H9 (cell line): Measurements from ENCODE around the gene CNIH1. TPM values are rescaled to one million over a fixed set of nuclear protein-coding genes. Genes with fewer than 3 reads are reported as not detected.

Experiments used
- DNase-seq: peaks from one replicate; pipeline ENCODE4 v3.0.0-alpha.2; 2017
- H2AFZ ChIP-seq: one replicate; pipeline ENCODE4 v1.6.1; 2013; ENCODE audit warnings: mild to moderate bottlenecking, low read length, control low read depth, moderate library complexity
- H2AK5ac ChIP-seq: 2 replicates; pipeline ENCODE4 v1.6.1; 2013; ENCODE audit warnings: low read length, control low read depth, mixed read lengths; ENCODE audit not compliant: insufficient read length
- H2BK120ac ChIP-seq: one replicate; pipeline ENCODE4 v1.6.1; 2013; ENCODE audit warnings: low read depth, mild to moderate bottlenecking, low read length, control low read depth, inconsistent platforms; ENCODE audit not compliant: poor library complexity, severe bottlenecking
- H2BK12ac ChIP-seq: 2 replicates; pipeline ENCODE4 v1.6.1; 2013; ENCODE audit warnings: low read length, control low read depth, mixed read lengths, low read depth; ENCODE audit not compliant: insufficient read length
- H2BK15ac ChIP-seq: 2 replicates; pipeline ENCODE4 v1.6.1; 2013; ENCODE audit warnings: low read depth, low read length, control low read depth
- H2BK20ac ChIP-seq: one replicate; pipeline ENCODE4 v1.6.1; 2013; ENCODE audit warnings: low read depth, mild to moderate bottlenecking, low read length, control low read depth, inconsistent platforms; ENCODE audit not compliant: poor library complexity, severe bottlenecking
- H2BK5ac ChIP-seq: 2 replicates; pipeline ENCODE4 v1.6.1; 2013; ENCODE audit warnings: low read length, control low read depth, mixed read lengths; ENCODE audit not compliant: insufficient read length
- H3K14ac ChIP-seq: 2 replicates; pipeline ENCODE4 v1.6.1; 2013; ENCODE audit warnings: low read length, control low read depth; ENCODE audit not compliant: insufficient read depth
- H3K18ac ChIP-seq: 2 replicates; pipeline ENCODE4 v1.6.1; 2013; ENCODE audit warnings: low read depth, mild to moderate bottlenecking, mixed read lengths, low read length, control low read depth; ENCODE audit not compliant: insufficient read length
- H3K23ac ChIP-seq: 2 replicates; pipeline ENCODE4 v1.6.1; 2013; ENCODE audit warnings: low read length, control low read depth, mixed read lengths, low read depth; ENCODE audit not compliant: insufficient read length
- H3K23me2 ChIP-seq: 2 replicates; pipeline ENCODE4 v1.6.1; 2013; ENCODE audit warnings: low read depth, mild to moderate bottlenecking, mixed read lengths, low read length, control low read depth; ENCODE audit not compliant: insufficient read length, poor library complexity, severe bottlenecking
- H3K27ac ChIP-seq: 2 replicates; pipeline ENCODE4 v1.5.1; 2013; ENCODE audit warnings: low read length, control low read depth, mixed read lengths, low read depth; ENCODE audit not compliant: insufficient read length
- H3K27me3 ChIP-seq: 2 replicates; pipeline ENCODE4 v1.6.1; 2013; ENCODE audit warnings: low read length, control low read depth, inconsistent platforms; ENCODE audit not compliant: insufficient read depth
- H3K4ac ChIP-seq: 2 replicates; pipeline ENCODE4 v1.6.1; 2013; ENCODE audit warnings: low read depth, mild to moderate bottlenecking, control low read depth, inconsistent platforms, low read length, moderate library complexity
- H3K4me1 ChIP-seq: 2 replicates; pipeline ENCODE4 v1.6.1; 2013; ENCODE audit warnings: low read length, control low read depth, inconsistent platforms; ENCODE audit not compliant: insufficient read depth
- H3K4me2 ChIP-seq: 2 replicates; pipeline ENCODE4 v1.6.1; 2013; ENCODE audit warnings: low read length, control low read depth, mixed read lengths; ENCODE audit not compliant: insufficient read length, insufficient read depth
- H3K56ac ChIP-seq: 2 replicates; pipeline ENCODE4 v1.6.1; 2013; ENCODE audit warnings: low read depth, mild to moderate bottlenecking, mixed read lengths, low read length, control low read depth; ENCODE audit not compliant: insufficient read length
- H3K79me1 ChIP-seq: 2 replicates; pipeline ENCODE4 v1.6.1; 2013; ENCODE audit warnings: low read depth, mild to moderate bottlenecking, moderate library complexity, low read length, control low read depth, inconsistent platforms; ENCODE audit not compliant: insufficient read depth, poor library complexity, severe bottlenecking
- H3K79me2 ChIP-seq: 2 replicates; pipeline ENCODE4 v1.6.1; 2013; ENCODE audit warnings: low read length, control low read depth, inconsistent platforms; ENCODE audit not compliant: insufficient read depth
- H3K9ac ChIP-seq: 2 replicates; pipeline ENCODE4 v1.6.1; 2013; ENCODE audit warnings: low read length, control low read depth, mixed read lengths; ENCODE audit not compliant: insufficient read length; ENCODE audit errors: extremely low read depth
- H3K9me3 ChIP-seq: one replicate; pipeline ENCODE4 v1.6.1; 2013; ENCODE audit warnings: low read depth, low read length, inconsistent platforms; ENCODE audit not compliant: control insufficient read depth
- H3T11ph ChIP-seq: one replicate; pipeline ENCODE4 v1.6.1; 2013; ENCODE audit warnings: mild to moderate bottlenecking, low read length, control low read depth, inconsistent platforms
- H4K20me1 ChIP-seq: one replicate; pipeline ENCODE4 v1.6.1; 2013; ENCODE audit not compliant: control insufficient read depth, insufficient read length, insufficient read depth
- H4K5ac ChIP-seq: 2 replicates; pipeline ENCODE4 v1.6.1; 2013; ENCODE audit warnings: low read depth, mild to moderate bottlenecking, mixed read lengths, low read length, control low read depth; ENCODE audit not compliant: insufficient read length
- H4K8ac ChIP-seq: replicated peaks from 2 replicates; pipeline ENCODE4 v1.6.1; 2013; ENCODE audit warnings: low read length, control low read depth, mixed read lengths, low read depth; ENCODE audit not compliant: insufficient read length
- H4K91ac ChIP-seq: 2 replicates; pipeline ENCODE4 v1.6.1; 2013; ENCODE audit warnings: low read depth, mild to moderate bottlenecking, moderate library complexity, mixed read lengths, low read length, control low read depth; ENCODE audit not compliant: insufficient read length
- H3K27ac Mint-ChIP-seq, 3 experiments: 2 replicates in 2 of 3; 3 replicates in 1 of 3; pipeline ENCODE4 v1.8.0; 2020 to 2021; ENCODE audit warnings: mixed read lengths in 3 of 3, mild to moderate bottlenecking in 1 of 3, moderate library complexity in 1 of 3
- H3K27me3 Mint-ChIP-seq: 2 replicates; pipeline ENCODE4 v1.8.0; 2021; ENCODE audit warnings: low read depth, mild to moderate bottlenecking, moderate library complexity, mixed read lengths
- H3K36me3 Mint-ChIP-seq, 3 experiments: 2 replicates in 2 of 3; 3 replicates in 1 of 3; pipeline ENCODE4 v1.8.0; 2020 to 2021; ENCODE audit warnings: low read depth in 3 of 3, mixed read lengths in 3 of 3; ENCODE audit not compliant: insufficient read depth in 1 of 3
- H3K4me1 Mint-ChIP-seq, 2 experiments: 2 replicates each; pipeline ENCODE4 v1.8.0; 2020; ENCODE audit warnings: mixed read lengths in 2 of 2
- H3K4me3 Mint-ChIP-seq, 2 experiments: 2 replicates in 1 of 2; 3 replicates in 1 of 2; pipeline ENCODE4 v1.8.0; 2020 to 2021; ENCODE audit warnings: mild to moderate bottlenecking in 2 of 2, mixed read lengths in 2 of 2, moderate library complexity in 1 of 2
- H3K9me3 Mint-ChIP-seq, 2 experiments: 2 replicates in 1 of 2; 3 replicates in 1 of 2; pipeline ENCODE4 v1.8.0; 2020; ENCODE audit warnings: mild to moderate bottlenecking in 2 of 2, mixed read lengths in 2 of 2, moderate library complexity in 1 of 2
- CTCF ChIP-seq: fragments of 200-600 bp; sonication (generic); conservative IDR thresholded peaks from 3 replicates; pipeline ENCODE4 v1.8.0; 2021; ENCODE audit warnings: antibody characterized with exemption, mild to moderate bottlenecking
- WGBS: extraction: QIAGEN DNeasy Blood & Tissue Kit; methylation state at CpG from one replicate; pipeline ENCODE4 v1.1.7; 2013; ENCODE audit warnings: missing lambda C conversion rate, low lambda C conversion rate, mixed read lengths; ENCODE audit not compliant: insufficient read length; ENCODE audit errors: extremely low coverage; 5-methylcytosine and 5-hydroxymethylcytosine counted together
- total RNA-seq: library from RNA; stranded (reverse); gene quantifications from 2 replicates; pipeline ENCODE4 v1.2.1, GENCODE V29; 2021

The CNIH1 gene
- total RNA-seq, 1 experiment from 2014 or later, result 99.3 TPM

GRCh38 chr14:54488318-54488645 lies 47.1 kb upstream of the CNIH1 start:
- peak overlapping the region; percentile 24 for H2AK5ac ChIP-seq
- H3K27me3 Mint-ChIP-seq, result no peaks in the 10 kb centered on the region
- H3T11ph ChIP-seq, result no peak overlapping the region
- no peaks in the 10 kb centered on the region; a peak in 1 of 5 replicates for H3K9me3 Mint-ChIP-seq
- no CpG with 5 or more reads among the region's 9 CpGs for WGBS
- H3K4me1 ChIP-seq, result no peaks in the 10 kb centered on the region; the same call in 1 of the 2 replicates
- H4K91ac ChIP-seq, result no peak overlapping the region
- H3K36me3 Mint-ChIP-seq, result peaks cover 2 to 10% (median 7%) of the 10 kb centered on the region in 3 experiments; a peak in 3 of 7 replicates
- no peak overlapping the region for H2BK5ac ChIP-seq
- peak overlapping the region; percentile 94 for H3K18ac ChIP-seq
- H3K56ac ChIP-seq, result no peak overlapping the region
- H3K27ac ChIP-seq, result peak overlapping the region; percentile 91
- no peak overlapping the region for H2AFZ ChIP-seq
- no peak overlapping the region for H4K5ac ChIP-seq
- H2BK15ac ChIP-seq, result no peak overlapping the region
- H3K27ac Mint-ChIP-seq, result peak overlapping the region; percentile 92 to 95 (median 93)
- H2BK120ac ChIP-seq, result no peak overlapping the region
- peak overlapping the region; percentile 68 for H3K9ac ChIP-seq
- H3K4me3 Mint-ChIP-seq, result peak overlapping the region; percentile 78 to 82
- no peaks in the 10 kb centered on the region for H3K9me3 ChIP-seq
- H3K79me2 ChIP-seq, result peaks cover 21% of the 10 kb centered on the region
- H2BK20ac ChIP-seq, result no peak overlapping the region
- H4K8ac ChIP-seq, result no peak overlapping the region
- H3K23ac ChIP-seq, result no peak overlapping the region
- peaks cover 12% of the 10 kb centered on the region for H3K23me2 ChIP-seq
- no peak overlapping the region for H2BK12ac ChIP-seq
- peak overlapping the region; percentile 95 for H3K4me2 ChIP-seq
- H4K20me1 ChIP-seq, result no peaks in the 10 kb centered on the region
- peaks cover 6% of the 10 kb centered on the region for H3K79me1 ChIP-seq
- DNase-seq, result no peak
- peak overlapping the region; percentile 81 for H3K14ac ChIP-seq
- H3K27me3 ChIP-seq, result no peaks in the 10 kb centered on the region
- H3K4ac ChIP-seq, result no peak overlapping the region
- peak; percentile 53; the same call in 2 of the 3 replicates for TF ChIP-seq CTCF
- H3K4me1 Mint-ChIP-seq, result peaks cover 37 to 52% of the 10 kb centered on the region in 2 experiments
